ENCODE results near the gene ID4. TPM values are rescaled to one million over a fixed set of nuclear protein-coding genes. Genes with fewer than 3 reads are reported as not detected.

The ID4 gene
- total and polyA plus RNA-seq, 2 of the 8 experiments (the other 6 are each of a cell fraction or from before 2014, with no cell fraction given) = 2.0 to 8.3 TPM

DNA sequence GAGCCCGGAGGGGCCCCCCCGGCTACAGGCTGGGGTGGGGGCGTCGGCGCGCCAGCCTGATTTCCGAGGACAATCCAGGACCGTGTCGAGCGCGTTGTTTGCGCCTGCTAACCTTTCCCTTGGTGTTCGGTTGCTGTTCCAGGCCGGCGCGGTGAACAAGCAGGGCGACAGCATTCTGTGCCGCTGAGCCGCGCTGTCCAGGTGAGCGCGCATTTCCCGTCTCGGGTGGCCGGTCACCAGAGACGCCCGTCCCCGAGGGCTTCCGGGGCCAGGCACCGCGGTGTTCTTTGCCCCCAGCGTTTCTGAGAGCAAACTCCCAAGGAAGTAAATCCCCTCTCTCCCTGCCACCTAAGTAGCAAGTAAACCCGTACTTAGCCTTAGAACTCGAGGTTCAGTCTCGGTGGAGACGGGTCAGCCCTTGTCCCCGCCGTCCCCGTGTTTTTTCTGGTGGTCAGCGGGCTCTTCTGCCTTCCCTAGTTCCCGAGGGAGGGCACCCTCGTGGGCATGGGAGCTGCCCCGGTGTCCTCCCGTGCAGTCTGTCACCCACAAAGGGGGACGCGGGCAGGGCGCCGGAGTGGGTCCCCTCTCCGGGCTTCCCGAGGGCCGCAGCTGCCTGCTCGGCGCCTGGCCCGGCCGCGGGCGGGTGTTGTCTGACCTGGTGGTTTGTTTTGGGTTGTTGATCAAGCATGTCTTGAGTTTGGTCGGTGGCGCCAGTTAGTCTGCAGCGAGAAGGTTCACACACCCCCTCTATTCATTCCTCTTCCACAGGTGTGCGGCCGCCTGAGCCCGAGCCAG is 1.5 kb downstream of the ID4 start:
- POLR2A ChIA-PET (ENCODE audit: partially characterized antibody) = interaction anchor here (0.8 to 3.2 kb wide), 14 partner anchors 9 to 804 kb away, joined by 3 to 48 read pairs (median 5); no protein-coding TSS in a partner anchor
- Histone ChIP-seq H2BK20ac (ENCODE audit: low read length) (no peak overlapping the region), H3K36me3 (ENCODE audit: control insufficient read depth in 2 of 4, insufficient read depth in 4 of 4, low read length in 3 of 4) (peaks cover 0 to 18% (median 0%) of the 10 kb centered on the region in 4 experiments; a peak in 1 of 8 replicates), H3K56ac (replicated peaks; ENCODE audit: insufficient read length, low read depth, low read length) (no peak overlapping the region), H3K23me2 (ENCODE audit: low read depth, low read length) (peaks cover 18% of the 10 kb centered on the region), H2BK5ac (ENCODE audit: low read depth, low read length) (no peak overlapping the region; the same call in 1 of the 2 replicates), H3K14ac (ENCODE audit: insufficient read length) (no peak overlapping the region), H2BK120ac (replicated peaks; ENCODE audit: low read depth, low read length) (no peak overlapping the region), H3K27ac (ENCODE audit: low read depth, low read length) (no peak overlapping the region), H3K79me2 (ENCODE audit: control insufficient read depth in 1 of 2, insufficient read depth in 2 of 2, low read length in 2 of 2) (peaks cover 0 to 13% of the 10 kb centered on the region in 2 experiments; a peak in 2 of 4 replicates), H4K5ac (ENCODE audit: insufficient read length, low read depth, low read length) (no peak overlapping the region), H3K27me3 (replicated peaks in 1 of 4; ENCODE audit: control insufficient read depth in 3 of 4, extremely low read depth in 1 of 4, insufficient read depth in 3 of 4, low read length in 3 of 4) (peaks cover 0 to 4% (median 0%) of the 10 kb centered on the region in 4 experiments; a peak in 2 of 7 replicates), H3K9ac (replicated peaks in 1 of 4; ENCODE audit: extremely low read depth in 1 of 4, low read depth in 3 of 4, low read length in 3 of 4) (peak overlapping the region in 3 of 4 experiments; percentile 46 to 92 (median 60); a peak in 6 of 7 replicates), H2AFZ (ENCODE audit: low read length) (no peak overlapping the region), H3K23ac (ENCODE audit: insufficient read length) (no peak overlapping the region), H3K4me1 (replicated peaks in 1 of 4; ENCODE audit: control insufficient read depth in 3 of 4, insufficient read depth in 4 of 4, low read length in 3 of 4) (peaks cover 0 to 6% (median 2%) of the 10 kb centered on the region in 4 experiments; a peak in 3 of 7 replicates), H2AK5ac (ENCODE audit: low read depth, low read length) (no peak overlapping the region; the same call in 1 of the 2 replicates), H3K4ac (replicated peaks; ENCODE audit: insufficient read length, low read depth, low read length) (no peak overlapping the region), H4K8ac (ENCODE audit: extremely low read depth, insufficient read depth, low read length) (peak overlapping the region; percentile 91), H3K18ac (ENCODE audit: extremely low read depth, low read length) (no peak overlapping the region; the same call in 1 of the 2 replicates), H3K4me2 (ENCODE audit: insufficient read depth in 1 of 2, low read depth in 2 of 2, low read length in 2 of 2) (peak overlapping the region; percentile 56 to 79), H2BK15ac (ENCODE audit: low read length) (no peak overlapping the region), H3K4me3 (ENCODE audit: extremely low read depth in 1 of 4, insufficient read depth in 2 of 4, low read depth in 3 of 4, low read length in 4 of 4) (peak overlapping the region; percentile 73 to 88 (median 84)), H3K79me1 (ENCODE audit: low read depth, low read length) (no peaks in the 10 kb centered on the region), H3K9me3 (ENCODE audit: insufficient read depth in 2 of 2, low read depth in 1 of 2, low read length in 1 of 2) (no peaks in the 10 kb centered on the region), H2BK12ac (ENCODE audit: low read depth, low read length) (peak overlapping the region; percentile 60; the same call in 1 of the 2 replicates), H4K91ac (replicated peaks; ENCODE audit: insufficient read length, low read length) (no peak overlapping the region), H4K20me1 (replicated peaks in 1 of 2; ENCODE audit: control insufficient read depth in 1 of 2, insufficient read depth in 2 of 2, low read length in 2 of 2) (peaks cover 0 to 2% of the 10 kb centered on the region in 2 experiments)
- CTCF ChIA-PET (ENCODE audit: partially characterized antibody) = interaction anchor here (0.6 to 0.7 kb wide), 2 partner anchors 814 to 1336 kb away, joined by 3 to 4 read pairs; no protein-coding TSS in a partner anchor
- 2% methylated on average over 63 of the region's 63 CpGs; no CpG with 5 or more reads in 1 of the 2 experiments for WGBS, 2 experiments (ENCODE audit: extremely low coverage in 1 of 2, insufficient coverage in 1 of 2, insufficient read length in 1 of 2, insufficient replicate concordance in 2 of 2, low coverage in 1 of 2, low lambda C conversion rate in 2 of 2, missing lambda C conversion rate in 1 of 2)
- no peak for FAIRE-seq
- peak; percentile 58 to 75 for DNase-seq (ENCODE audit: low read depth in 1 of 2, low spot score in 2 of 2)
- TF ChIP-seq, protein P1, sequence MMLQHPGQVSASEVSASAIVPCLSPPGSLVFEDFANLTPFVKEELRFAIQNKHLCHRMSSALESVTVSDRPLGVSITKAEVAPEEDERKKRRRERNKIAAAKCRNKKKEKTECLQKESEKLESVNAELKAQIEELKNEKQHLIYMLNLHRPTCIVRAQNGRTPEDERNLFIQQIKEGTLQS (IDR thresholded peaks at IDR 0.05; ENCODE audit: insufficient read depth, low read depth, low read length) = no peak
- TF ChIP-seq KDM4A (IDR thresholded peaks at IDR 0.05; ENCODE audit: low read depth, low read length, severe bottlenecking) (peak; percentile 32), PHF8 (conservative IDR thresholded peaks at IDR 0.05; ENCODE audit: low read depth, low read length) (0 out of 2 replicates have a peak, but pooled peaks have one; percentile 19), CHD2 (IDR thresholded peaks at IDR 0.05; ENCODE audit: low read length) (no peak), TBP (IDR thresholded peaks at IDR 0.05; ENCODE audit: low read depth, low read length) (peak; percentile 44), RNF2 (IDR thresholded peaks at IDR 0.05; ENCODE audit: borderline replicate concordance, low read depth, low read length, missing control alignments, poor library complexity, severe bottlenecking) (peak; percentile 45), CREB1 (IDR thresholded peaks at IDR 0.05) (no peak), SP4 (IDR thresholded peaks at IDR 0.05; ENCODE audit: low read length) (0 out of 2 replicates have a peak, but pooled peaks have one; percentile 24), SIRT6 (IDR thresholded peaks at IDR 0.05; ENCODE audit: low read length) (no peak), TCF12 (IDR thresholded peaks at IDR 0.05; ENCODE audit: low read depth, low read length) (0 out of 2 replicates have a peak, but pooled peaks have one; percentile 69), BCL11A (IDR thresholded peaks at IDR 0.05; ENCODE audit: low read depth in 2 of 2, low read length in 2 of 2) (no peak)

Measured in H1 (cell line).